GM12878 (cell line): ENCODE data around the gene KDM6B. TPM values are rescaled to one million over a fixed set of nuclear protein-coding genes. Genes with fewer than 3 reads are reported as not detected.

ENCODE experiments used
- ATAC-seq: fragments of 200-7000 bp; cut with Tn5 transposase; 3 replicates; pipeline ENCODE4 v1.9.1; 2020; ENCODE audit warnings: mild to moderate bottlenecking, moderate library complexity
- BruUV-seq: library from RNA; stranded (reverse); fragments of 400-500 nt; replicated peaks from 2 replicates; lab custom pipeline; 2021; lab: Mats Ljungman, UMichigan
- CTCF ChIA-PET: fragments of 300-600 bp; sonication (Branson Sonifier 250); formaldehyde crosslinking; extraction: SDS; loops from one replicate; lab custom pipeline; 2021; ENCODE audit warnings: inconsistent platforms; lab: Yijun Ruan, JAX
- POLR2A ChIA-PET: fragments of 350-600 bp; formaldehyde crosslinking; extraction: SDS; loops from one replicate; lab custom pipeline; 2021; ENCODE audit warnings: inconsistent platforms; lab: Charles Lee
- RAD21 ChIA-PET: fragments of 300-600 bp; sonication (Branson Sonifier 250); formaldehyde crosslinking; loops from one replicate; lab custom pipeline; 2023; ENCODE audit warnings: antibody characterized with exemption; ENCODE audit not compliant: unreplicated experiment; lab: Charles Lee
- SMC1A ChIA-PET: fragments of 300-600 bp; sonication (Branson Sonifier 250); formaldehyde crosslinking; loops from one replicate; lab custom pipeline; 2023; ENCODE audit not compliant: unreplicated experiment, uncharacterized antibody; lab: Charles Lee
- DNase-seq: peaks from one replicate; pipeline ENCODE4 v3.0.0-alpha.2; 2011; ENCODE audit warnings: low read depth, low spot score
- FAIRE-seq: peaks from 3 replicates; lab custom pipeline; 2011; peaks lifted over from hg19 to GRCh38; lab: Jason Lieb, UNC
- H2AFZ ChIP-seq: 2 replicates; pipeline ENCODE4 v1.6.0; 2011; ENCODE audit warnings: low read depth, low read length, control low read depth; ENCODE audit not compliant: control insufficient read depth
- H3K27ac ChIP-seq: 2 replicates; pipeline ENCODE4 v1.5.1; 2011; ENCODE audit warnings: control low read depth; ENCODE audit not compliant: control insufficient read depth, insufficient read depth
- H3K27me3 ChIP-seq, 2 experiments: replicated peaks in 1 of 2; 2 replicates each; pipeline versions ENCODE4 v1.6.0 to v1.6.1; 2011; ENCODE audit warnings: low read length in 1 of 2; ENCODE audit not compliant: control insufficient read depth in 2 of 2, insufficient read depth in 2 of 2
- H3K36me3 ChIP-seq, 2 experiments: 2 replicates each; pipeline ENCODE4 v1.5.1; 2011; ENCODE audit warnings: low read length in 1 of 2; ENCODE audit not compliant: control insufficient read depth in 2 of 2, insufficient read depth in 2 of 2
- H3K4me1 ChIP-seq: 2 replicates; pipeline ENCODE4 v1.6.1; 2011; ENCODE audit warnings: mild to moderate bottlenecking, low read length, moderate library complexity, mixed read lengths; ENCODE audit not compliant: control insufficient read depth, insufficient read depth
- H3K4me2 ChIP-seq: 2 replicates; pipeline ENCODE4 v1.6.0; 2011; ENCODE audit warnings: control low read depth; ENCODE audit not compliant: control insufficient read depth, insufficient read depth
- H3K4me3 ChIP-seq: fragments of 200-600 bp; sonication (generic); 2 replicates; pipeline ENCODE4 v1.5.1; 2016
- H3K79me2 ChIP-seq: 2 replicates; pipeline ENCODE4 v1.6.0; 2011; ENCODE audit warnings: low read length; ENCODE audit not compliant: control insufficient read depth, insufficient read depth
- H3K9ac ChIP-seq: 2 replicates; pipeline ENCODE4 v1.8.0; 2011; ENCODE audit warnings: low read length, control low read depth, mixed read lengths; ENCODE audit not compliant: control insufficient read depth, insufficient read depth
- H3K9me3 ChIP-seq: replicated peaks from 3 replicates; pipeline ENCODE4 v1.5.1; 2011; ENCODE audit warnings: mild to moderate bottlenecking, low read length; ENCODE audit not compliant: control insufficient read depth, insufficient read depth
- H4K20me1 ChIP-seq: 2 replicates; pipeline ENCODE4 v1.6.0; 2011; ENCODE audit not compliant: control insufficient read depth, insufficient read depth
- CBX3 ChIP-seq: fragments of 200-600 bp; sonication (generic); IDR thresholded peaks from 2 replicates; pipeline ENCODE4 v1.6.1; 2016; ENCODE audit warnings: low read depth, borderline replicate concordance
- CHD1 ChIP-seq: IDR thresholded peaks from 2 replicates; pipeline ENCODE4 v1.6.1; 2012; ENCODE audit warnings: low read depth, low read length, improper control_type of control experiment
- GABPA ChIP-seq: IDR thresholded peaks from 2 replicates; pipeline ENCODE4 v1.6.1; 2014; ENCODE audit warnings: antibody characterized with exemption, low read depth, mild to moderate bottlenecking, inconsistent platforms
- MEF2A ChIP-seq: IDR thresholded peaks from 2 replicates; pipeline ENCODE4 v1.6.1; 2011; ENCODE audit warnings: low read depth, mild to moderate bottlenecking, low read length, moderate library complexity; ENCODE audit not compliant: insufficient read depth
- MLLT1 ChIP-seq: fragments of 450-650 bp; IDR thresholded peaks from 2 replicates; pipeline ENCODE4 v1.6.1; 2016; ENCODE audit warnings: mild to moderate bottlenecking
- NBN ChIP-seq: fragments of 450-650 bp; IDR thresholded peaks from 2 replicates; pipeline ENCODE4 v1.6.1; 2016
- PML ChIP-seq: IDR thresholded peaks from 2 replicates; pipeline ENCODE4 v1.6.1; 2012; ENCODE audit warnings: low read length, inconsistent platforms
- POU2F2 ChIP-seq: IDR thresholded peaks from 3 replicates; pipeline ENCODE4 v1.6.1; 2011; ENCODE audit warnings: low read depth, mild to moderate bottlenecking, low read length, borderline replicate concordance
- SRF ChIP-seq, 2 experiments: IDR thresholded peaks; 2 replicates each; pipeline ENCODE4 v1.6.1; 2011; ENCODE audit warnings: low read depth in 2 of 2, low read length in 2 of 2, mild to moderate bottlenecking in 1 of 2, moderate library complexity in 1 of 2
- TAF1 ChIP-seq: IDR thresholded peaks from 2 replicates; pipeline ENCODE4 v1.6.1; 2011; ENCODE audit warnings: mild to moderate bottlenecking, low read depth, low read length, borderline replicate concordance
- TARDBP ChIP-seq: IDR thresholded peaks from 2 replicates; pipeline ENCODE4 v1.6.1; 2016; ENCODE audit warnings: borderline replicate concordance
- TCF12 ChIP-seq: IDR thresholded peaks from 2 replicates; pipeline ENCODE4 v1.6.1; 2011; ENCODE audit warnings: low read depth, mild to moderate bottlenecking, low read length
- TCF7 ChIP-seq: IDR thresholded peaks from 2 replicates; pipeline ENCODE4 v1.6.1; 2014; ENCODE audit warnings: antibody characterized with exemption, borderline replicate concordance
- YY1 ChIP-seq: IDR thresholded peaks from 2 replicates; pipeline ENCODE4 v1.6.1; 2011; ENCODE audit warnings: low read depth, mild to moderate bottlenecking, low read length
- ZNF207 ChIP-seq: fragments of 450-650 bp; IDR thresholded peaks from 2 replicates; pipeline ENCODE4 v1.6.1; 2014; ENCODE audit warnings: antibody characterized with exemption, mild to moderate bottlenecking, borderline replicate concordance
- ZSCAN29 ChIP-seq: fragments of 450-650 bp; IDR thresholded peaks from 2 replicates; pipeline ENCODE4 v1.6.1; 2017; ENCODE audit warnings: mild to moderate bottlenecking, moderate library complexity
- WGBS: methylation state at CpG from one replicate; pipeline ENCODE4 v1.1.6; 2016; ENCODE audit warnings: low lambda C conversion rate; ENCODE audit not compliant: insufficient replicate concordance, insufficient coverage; ENCODE audit errors: missing lambda C conversion rate; 5-methylcytosine and 5-hydroxymethylcytosine counted together
- in situ Hi-C: fragments of 300-500 bp; cut with MboI; formaldehyde crosslinking; loops from 9 replicates; pipeline ENCODE4 v1.14.3; 2018; ENCODE audit warnings: mixed read lengths
- intact Hi-C: fragments of 100-400 bp; cut with micrococcal nuclease; formaldehyde crosslinking; loops from one replicate; pipeline ENCODE4 v1.14.2; 2022; ENCODE audit not compliant: unreplicated experiment
- polyA plus RNA-seq, 11 experiments: library from polyadenylated mRNA; depleted of rRNA in 4 of 11; unstranded in 6 of 11; stranded (reverse) in 5 of 11; fragments of >200 nt; fragmentation: Nextera tagmentation in 4 of 11; fragmentation: Illumina TruSeq in 1 of 11; extraction: Ambion mirVana in 4 of 11; extraction: Trizol in 1 of 11; gene quantifications; 1 replicate in 1 of 11; 2 replicates in 10 of 11; pipeline versions ENCODE4 v1.2.1 to v1.2.3, GENCODE V29; 2011 to 2016; ENCODE audit warnings: inconsistent platforms in 2 of 11, missing spikeins in 2 of 11, low read depth in 1 of 11
- total RNA-seq, 4 experiments: library from RNA; depleted of rRNA in 3 of 4; stranded (reverse); fragments of >200 nt in 3 of 4; fragmentation: Illumina TruSeq in 1 of 4; extraction: Trizol in 1 of 4; gene quantifications; 2 replicates each; pipeline versions ENCODE4 v1.2.1 to v1.2.3, GENCODE V29; 2013 to 2021
- TF ChIP-seq, protein P1 (sequence below): IDR thresholded peaks from 2 replicates; pipeline ENCODE4 v1.6.1; 2012; ENCODE audit warnings: low read depth, low read length, improper control_type of control experiment
- TF ChIP-seq, protein P2 (sequence below): IDR thresholded peaks from 2 replicates; pipeline ENCODE4 v1.6.1; 2012; ENCODE audit warnings: low read depth, low read length, improper control_type of control experiment

Gene KDM6B
- total and polyA plus RNA-seq, 10 of the 15 experiments (the other 5 are each of a cell fraction or from before 2014, with no cell fraction given), result 0.05 to 33.5 (median 2.3) TPM

DNA sequence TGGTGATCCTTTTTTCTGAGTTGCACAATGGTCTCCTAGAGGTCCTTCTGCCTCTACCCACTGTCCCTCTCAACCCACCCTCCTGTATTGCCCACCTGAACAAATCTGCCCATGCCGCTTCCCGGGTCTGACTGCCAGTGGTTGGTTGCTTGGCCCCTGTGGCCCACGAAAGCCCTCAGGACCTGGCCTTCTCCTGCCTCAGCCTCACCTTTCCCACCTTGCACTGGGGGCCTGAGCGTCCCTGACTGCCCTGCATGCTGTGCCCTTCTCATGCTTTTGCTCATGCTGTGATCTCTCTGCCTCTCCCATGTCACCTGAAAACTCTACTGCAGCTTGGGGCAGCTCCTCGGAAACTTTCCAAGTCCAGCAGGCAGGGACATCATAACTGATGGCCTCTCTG, 13.8 kb upstream of the KDM6B start:
- TF ChIP-seq GABPA (no peak), YY1 (no peak), SRF (IDR thresholded peaks at IDR 0.05; ENCODE audit: low read depth in 2 of 2, low read length in 2 of 2) (no peak), MEF2A (no peak), TCF12 (no peak), NBN (no peak), CHD1 (no peak), MLLT1 (no peak), CBX3 (no peak), PML (no peak), ZSCAN29 (no peak), TARDBP (no peak), ZNF207 (no peak), TCF7 (no peak), POU2F2 (no peak), TAF1 (no peak)
- TF ChIP-seq, protein P1, sequence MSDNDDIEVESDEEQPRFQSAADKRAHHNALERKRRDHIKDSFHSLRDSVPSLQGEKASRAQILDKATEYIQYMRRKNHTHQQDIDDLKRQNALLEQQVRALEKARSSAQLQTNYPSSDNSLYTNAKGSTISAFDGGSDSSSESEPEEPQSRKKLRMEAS, result no peak
- TF ChIP-seq, protein P2, sequence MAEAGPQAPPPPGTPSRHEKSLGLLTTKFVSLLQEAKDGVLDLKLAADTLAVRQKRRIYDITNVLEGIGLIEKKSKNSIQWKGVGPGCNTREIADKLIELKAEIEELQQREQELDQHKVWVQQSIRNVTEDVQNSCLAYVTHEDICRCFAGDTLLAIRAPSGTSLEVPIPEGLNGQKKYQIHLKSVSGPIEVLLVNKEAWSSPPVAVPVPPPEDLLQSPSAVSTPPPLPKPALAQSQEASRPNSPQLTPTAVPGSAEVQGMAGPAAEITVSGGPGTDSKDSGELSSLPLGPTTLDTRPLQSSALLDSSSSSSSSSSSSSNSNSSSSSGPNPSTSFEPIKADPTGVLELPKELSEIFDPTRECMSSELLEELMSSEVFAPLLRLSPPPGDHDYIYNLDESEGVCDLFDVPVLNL, result no peak
- Histone ChIP-seq H3K4me2 (no peak overlapping the region), H3K27ac (no peak overlapping the region), H3K79me2 (no peaks in the 10 kb centered on the region), H3K4me3 (no peak overlapping the region), H3K27me3 (peaks cover 0 to 2% of the 10 kb centered on the region in 2 experiments; a peak in 2 of 4 replicates), H3K9me3 (no peaks in the 10 kb centered on the region), H3K9ac (no peak overlapping the region), H3K36me3 (no peaks in the 10 kb centered on the region), H3K4me1 (no peaks in the 10 kb centered on the region), H2AFZ (no peak overlapping the region), H4K20me1 (no peaks in the 10 kb centered on the region)
- BruUV-seq, result no TSS peak
- ATAC-seq, result no peak
- WGBS, result 17% methylated on average over 5 of the region's 5 CpGs
- ChIA-PET CTCF (interaction anchor here (1.7 to 1.9 kb wide), 3 partner anchors 12 to 237 kb away, joined by 4 to 8 read pairs (median 5); no protein-coding TSS in a partner anchor), POLR2A (no interaction called here), RAD21 (interaction anchor here (0.9 to 2.1 kb wide), 2 partner anchors 77 to 168 kb away, joined by 3 to 9 read pairs; no protein-coding TSS in a partner anchor), SMC1A (interaction anchor here (0.6 to 2.3 kb wide), 3 partner anchors 13 to 77 kb away, joined by 3 to 6 read pairs (median 5); no protein-coding TSS in a partner anchor)
- DNase-seq, result no peak
- no peak for FAIRE-seq
- in situ Hi-C loops, result loop anchor here (5.0 kb wide), 1 partner anchor 167 kb away; no protein-coding TSS in a partner anchor
- intact Hi-C loops, result loop anchor here (10.0 kb wide), 1 partner anchor 75 kb away; no protein-coding TSS in a partner anchor
